ENCODE data around the gene NKD1.

DNA sequence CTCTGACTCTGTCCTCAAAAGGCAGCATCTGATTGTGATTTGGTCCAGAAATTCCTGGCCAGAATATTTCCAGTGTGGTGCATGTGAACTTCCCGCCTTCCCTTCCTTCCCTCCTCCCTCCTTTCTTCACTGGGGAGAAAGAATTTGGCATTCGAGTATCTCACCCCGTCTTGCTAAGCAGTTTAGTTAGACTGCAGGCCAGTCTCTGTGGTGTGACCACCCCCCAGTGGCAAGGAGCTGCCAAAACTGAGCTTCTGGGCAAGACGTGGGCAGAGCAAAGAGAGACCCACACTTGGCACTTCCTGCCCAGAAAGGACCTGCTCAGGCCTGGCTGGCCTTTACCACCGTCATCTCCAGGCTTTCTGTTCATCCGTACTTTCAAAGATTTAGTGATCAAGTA lies 96.5 kb downstream of the NKD1 start:
- TF ChIP-seq USF2 (IDR thresholded peaks at IDR 0.05; ENCODE audit: low read length) (no peak), RXRA (IDR thresholded peaks at IDR 0.05; ENCODE audit: insufficient read depth, low read depth, low read length) (no peak), TAF1 (IDR thresholded peaks at IDR 0.05; ENCODE audit: low read depth, low read length) (no peak), NRF1 (IDR thresholded peaks at IDR 0.05; ENCODE audit: low read depth, low read length) (no peak), POLR2AphosphoS5 (IDR thresholded peaks at IDR 0.05; ENCODE audit: low read depth, low read length) (no peak), SRF (IDR thresholded peaks at IDR 0.05; ENCODE audit: low read depth, low read length) (0 out of 2 replicates have a peak, but pooled peaks have one; percentile 5), TCF12 (IDR thresholded peaks at IDR 0.05; ENCODE audit: low read depth, low read length) (no peak), RBBP5 (IDR thresholded peaks at IDR 0.05; ENCODE audit: borderline replicate concordance, low read depth, low read length) (no peak), HDAC2 (IDR thresholded peaks at IDR 0.05; ENCODE audit: borderline replicate concordance in 1 of 2, low read depth in 2 of 2, low read length in 2 of 2) (no peak), ATF3 (IDR thresholded peaks at IDR 0.05; ENCODE audit: insufficient read depth, low read depth, low read length) (no peak), CBX8 (IDR thresholded peaks at IDR 0.05; ENCODE audit: borderline replicate concordance, low read depth, low read length) (no peak)
- TF ChIP-seq, protein P1, sequence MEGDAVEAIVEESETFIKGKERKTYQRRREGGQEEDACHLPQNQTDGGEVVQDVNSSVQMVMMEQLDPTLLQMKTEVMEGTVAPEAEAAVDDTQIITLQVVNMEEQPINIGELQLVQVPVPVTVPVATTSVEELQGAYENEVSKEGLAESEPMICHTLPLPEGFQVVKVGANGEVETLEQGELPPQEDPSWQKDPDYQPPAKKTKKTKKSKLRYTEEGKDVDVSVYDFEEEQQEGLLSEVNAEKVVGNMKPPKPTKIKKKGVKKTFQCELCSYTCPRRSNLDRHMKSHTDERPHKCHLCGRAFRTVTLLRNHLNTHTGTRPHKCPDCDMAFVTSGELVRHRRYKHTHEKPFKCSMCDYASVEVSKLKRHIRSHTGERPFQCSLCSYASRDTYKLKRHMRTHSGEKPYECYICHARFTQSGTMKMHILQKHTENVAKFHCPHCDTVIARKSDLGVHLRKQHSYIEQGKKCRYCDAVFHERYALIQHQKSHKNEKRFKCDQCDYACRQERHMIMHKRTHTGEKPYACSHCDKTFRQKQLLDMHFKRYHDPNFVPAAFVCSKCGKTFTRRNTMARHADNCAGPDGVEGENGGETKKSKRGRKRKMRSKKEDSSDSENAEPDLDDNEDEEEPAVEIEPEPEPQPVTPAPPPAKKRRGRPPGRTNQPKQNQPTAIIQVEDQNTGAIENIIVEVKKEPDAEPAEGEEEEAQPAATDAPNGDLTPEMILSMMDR (IDR thresholded peaks at IDR 0.05; ENCODE audit: control extremely low read depth in 1 of 3, insufficient read depth in 1 of 3, low read depth in 1 of 3, low read length in 3 of 3), result peak; percentile 51 to 63 (median 62)
- TF ChIP-seq, protein P2, sequence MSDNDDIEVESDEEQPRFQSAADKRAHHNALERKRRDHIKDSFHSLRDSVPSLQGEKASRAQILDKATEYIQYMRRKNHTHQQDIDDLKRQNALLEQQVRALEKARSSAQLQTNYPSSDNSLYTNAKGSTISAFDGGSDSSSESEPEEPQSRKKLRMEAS (IDR thresholded peaks at IDR 0.05), result no peak

Data from H1 (cell line).